Esophagus (tissue), 2 donors: ENCODE measurements around the gene ATXN7L1. TPM values are rescaled to one million over a fixed set of nuclear protein-coding genes. Genes with fewer than 3 reads are reported as not detected.

ENCODE experiments used
- H3K27ac ChIP-seq, 2 donors: one replicate each; pipeline ENCODE4 v1.5.1; 2013; ENCODE audit warnings: low read depth in 2 of 2, mild to moderate bottlenecking in 2 of 2, inconsistent platforms in 1 of 2, low read length in 1 of 2, moderate library complexity in 1 of 2
- H3K27me3 ChIP-seq, 2 donors: one replicate each; pipeline ENCODE4 v1.6.1; 2013; ENCODE audit warnings: low read length in 2 of 2, control low read depth in 1 of 2, mild to moderate bottlenecking in 1 of 2; ENCODE audit not compliant: insufficient read depth in 2 of 2, control insufficient read depth in 1 of 2
- H3K36me3 ChIP-seq, 2 donors: one replicate each; pipeline ENCODE4 v1.6.1; 2013; ENCODE audit warnings: low read length in 1 of 2; ENCODE audit not compliant: control insufficient read depth in 2 of 2, insufficient read depth in 2 of 2
- H3K4me1 ChIP-seq, 2 donors: one replicate each; pipeline ENCODE4 v1.6.1; 2013; ENCODE audit warnings: low read length in 1 of 2; ENCODE audit not compliant: control insufficient read depth in 2 of 2, insufficient read depth in 2 of 2
- H3K4me3 ChIP-seq, 2 donors: one replicate each; pipeline ENCODE4 v1.5.1; 2013; ENCODE audit warnings: low read length in 2 of 2, mild to moderate bottlenecking in 2 of 2, low read depth in 1 of 2, moderate library complexity in 1 of 2
- H3K9me3 ChIP-seq, 2 donors: one replicate each; pipeline ENCODE4 v1.6.1; 2013; ENCODE audit warnings: mild to moderate bottlenecking in 2 of 2, low read depth in 1 of 2, low read length in 1 of 2, moderate library complexity in 1 of 2; ENCODE audit not compliant: control insufficient read depth in 2 of 2, insufficient read depth in 1 of 2
- WGBS, 2 donors: extraction: QIAGEN DNeasy Blood & Tissue Kit; methylation state at CpG; one replicate each; pipeline ENCODE4 v1.1.7; 2013; 5-methylcytosine and 5-hydroxymethylcytosine counted together
- polyA plus RNA-seq, 2 donors: library from polyadenylated mRNA; stranded (reverse); fragments of 200-250 nt; gene quantifications; one replicate each; pipeline ENCODE4 v1.2.3, GENCODE V29; 2013
- donor health status: healthy with polysubstance abuse.
- donor health status: Bipolar disorder and iron deficiency.

Gene ATXN7L1
- polyA plus RNA-seq, 2 donors = 4.0 to 4.8 TPM

GRCh38 chr7:105765846-105766245, 110.6 kb downstream of the ATXN7L1 start:
- no peak overlapping the region for H3K4me3 ChIP-seq
- H3K9me3 ChIP-seq = no peaks in the 10 kb centered on the region
- H3K4me1 ChIP-seq = peaks cover 2 to 5% of the 10 kb centered on the region in 2 donors
- 94 to 95% methylated on average over 4 of the region's 4 CpGs for WGBS, 2 donors
- no peaks in the 10 kb centered on the region for H3K36me3 ChIP-seq
- no peak overlapping the region for H3K27ac ChIP-seq
- H3K27me3 ChIP-seq = no peaks in the 10 kb centered on the region

GRCh38 chr7:105764506-105764905, 111.9 kb downstream of the ATXN7L1 start:
- Histone ChIP-seq H3K4me1 (peaks cover 0 to 3% of the 10 kb centered on the region in 2 donors), H3K27me3 (no peaks in the 10 kb centered on the region), H3K36me3 (no peaks in the 10 kb centered on the region), H3K9me3 (no peaks in the 10 kb centered on the region), H3K4me3 (no peak overlapping the region), H3K27ac (no peak overlapping the region)
- WGBS, 2 donors = 88 to 90% methylated on average over 2 of the region's 2 CpGs

- no peaks in the 10 kb centered on the region for H3K9me3 ChIP-seq
- 81 to 84% methylated on average over 6 of the region's 6 CpGs for WGBS, 2 donors
- no peaks in the 10 kb centered on the region for H3K27me3 ChIP-seq
- H3K4me3 ChIP-seq = no peak overlapping the region
- H3K36me3 ChIP-seq = no peaks in the 10 kb centered on the region
- no peak overlapping the region for H3K27ac ChIP-seq
- peaks cover 0 to 3% of the 10 kb centered on the region in 2 donors for H3K4me1 ChIP-seq
These were observed 115.6 kb downstream of the ATXN7L1 start for GRCh38 chr7:105760551-105761447.

GRCh38 chr7:105759670-105760550, 116.5 kb downstream of the ATXN7L1 start:
- Histone ChIP-seq H3K4me3 (no peak overlapping the region), H3K36me3 (no peaks in the 10 kb centered on the region), H3K27me3 (no peaks in the 10 kb centered on the region), H3K9me3 (no peaks in the 10 kb centered on the region), H3K27ac (no peak overlapping the region), H3K4me1 (peaks cover 0 to 3% of the 10 kb centered on the region in 2 donors)
- WGBS, 2 donors = 73 to 79% methylated on average over 2 of the region's 2 CpGs

- no peaks in the 10 kb centered on the region for H3K27me3 ChIP-seq
- H3K9me3 ChIP-seq = no peaks in the 10 kb centered on the region
- no peaks in the 10 kb centered on the region for H3K4me1 ChIP-seq
- H3K36me3 ChIP-seq = no peaks in the 10 kb centered on the region
- 48 to 70% methylated on average over 2 of the region's 2 CpGs for WGBS, 2 donors
- H3K27ac ChIP-seq = no peak overlapping the region
- no peak overlapping the region for H3K4me3 ChIP-seq
These were observed 120.0 kb downstream of the ATXN7L1 start for GRCh38 chr7:105756367-105756766.

GRCh38 chr7:105752671-105753275, 123.6 kb downstream of the ATXN7L1 start:
- Histone ChIP-seq H3K27me3 (no peaks in the 10 kb centered on the region), H3K36me3 (peaks cover 0 to 3% of the 10 kb centered on the region in 2 donors), H3K27ac (no peak overlapping the region), H3K9me3 (no peaks in the 10 kb centered on the region), H3K4me3 (no peak overlapping the region), H3K4me1 (no peaks in the 10 kb centered on the region)
- 92 to 93% methylated on average over 5 of the region's 5 CpGs for WGBS, 2 donors

GRCh38 chr7:105751054-105751453, 125.3 kb downstream of the ATXN7L1 start:
- no peak overlapping the region for H3K4me3 ChIP-seq

DNA sequence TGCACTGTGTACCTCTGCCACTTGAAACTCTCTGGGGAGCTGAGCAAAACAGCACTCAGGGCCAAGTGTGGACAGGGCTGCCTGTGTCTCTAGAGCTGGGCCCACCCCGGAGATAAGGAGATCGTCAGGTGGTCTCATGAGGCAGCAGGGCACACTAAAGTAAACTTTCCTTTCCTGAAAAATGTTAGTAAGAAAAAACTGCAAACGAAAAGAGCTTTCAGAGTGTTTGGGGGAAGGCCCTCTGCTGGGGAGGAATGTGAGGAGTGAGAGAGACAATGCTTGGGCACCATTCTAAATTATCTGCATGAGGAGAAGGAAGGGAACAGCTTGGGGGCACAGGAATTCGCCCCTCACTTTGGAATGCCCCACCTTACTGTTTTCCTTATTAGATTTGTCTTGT, 127.7 kb downstream of the ATXN7L1 start:
- H3K36me3 ChIP-seq = peaks cover 0 to 3% of the 10 kb centered on the region in 2 donors
- H3K4me1 ChIP-seq = no peaks in the 10 kb centered on the region
- no peaks in the 10 kb centered on the region for H3K27me3 ChIP-seq
- WGBS, 2 donors = 66 to 77% methylated on average over 4 of the region's 4 CpGs
- H3K4me3 ChIP-seq = no peak overlapping the region
- no peak overlapping the region for H3K27ac ChIP-seq
- no peaks in the 10 kb centered on the region for H3K9me3 ChIP-seq

More at GRCh38 chr7:105751054-105751453, 125.3 kb downstream of the ATXN7L1 start:
- H3K4me1 ChIP-seq = no peaks in the 10 kb centered on the region
- 64 to 84% methylated on average over 3 of the region's 3 CpGs for WGBS, 2 donors
- H3K27me3 ChIP-seq = no peaks in the 10 kb centered on the region
- peaks cover 0 to 3% of the 10 kb centered on the region in 2 donors for H3K36me3 ChIP-seq
- H3K27ac ChIP-seq = no peak overlapping the region
- H3K9me3 ChIP-seq = no peaks in the 10 kb centered on the region

- Histone ChIP-seq H3K27ac (no peak overlapping the region), H3K4me1 (peaks cover 0 to 5% of the 10 kb centered on the region in 2 donors)
- WGBS, 2 donors = 88 to 92% methylated on average over 7 of the region's 7 CpGs
These were observed 130.6 kb downstream of the ATXN7L1 start for GRCh38 chr7:105745681-105746330.

More at GRCh38 chr7:105745681-105746330, 130.6 kb downstream of the ATXN7L1 start:
- no peaks in the 10 kb centered on the region for H3K27me3 ChIP-seq
- H3K9me3 ChIP-seq = no peaks in the 10 kb centered on the region
- H3K4me3 ChIP-seq = no peak overlapping the region
- no peaks in the 10 kb centered on the region for H3K36me3 ChIP-seq
